Fibroblast of lung (primary cell): ENCODE measurements around the gene CALML4. TPM values are rescaled to one million over a fixed set of nuclear protein-coding genes. Genes with fewer than 3 reads are reported as not detected.
A peak's percentile ranks its signal among the peaks of the same experiment; 100 is the strongest.

Experiments used
- DNase-seq, 2 donors: peaks; one replicate each; pipeline versions ENCODE4 v3.0.0 to v3.0.0-alpha.2; 2010; ENCODE audit warnings: low read depth in 2 of 2
- H2AFZ ChIP-seq: 2 replicates; pipeline ENCODE4 v1.5.1; 2012; ENCODE audit warnings: low read length, control low read depth, inconsistent platforms
- H3K27ac ChIP-seq: 2 replicates; pipeline ENCODE4 v1.5.1; 2011; ENCODE audit warnings: low read length, control low read depth; ENCODE audit not compliant: insufficient read depth
- H3K27me3 ChIP-seq: 2 replicates; pipeline ENCODE4 v1.5.1; 2011; ENCODE audit warnings: mild to moderate bottlenecking, low read length; ENCODE audit not compliant: control insufficient read depth, insufficient read depth
- H3K36me3 ChIP-seq: 2 replicates; pipeline ENCODE4 v1.5.1; 2011; ENCODE audit warnings: low read length; ENCODE audit not compliant: control insufficient read depth, insufficient read depth
- H3K4me1 ChIP-seq: 2 replicates; pipeline ENCODE4 v1.5.1; 2011; ENCODE audit warnings: low read length; ENCODE audit not compliant: control insufficient read depth, insufficient read depth; ENCODE audit errors: extremely low read depth
- H3K4me2 ChIP-seq: 2 replicates; pipeline ENCODE4 v1.5.1; 2011; ENCODE audit warnings: low read length, control low read depth; ENCODE audit not compliant: insufficient read depth; ENCODE audit errors: extremely low read depth
- H3K4me3 ChIP-seq, 4 experiments: fragments of 200-600 bp in 1 of 4; sonication (generic) in 1 of 4; replicated peaks in 1 of 4; 2 replicates each; pipeline ENCODE4 v1.5.1; 2011 to 2016; ENCODE audit warnings: low read length in 4 of 4, low read depth in 3 of 4, mild to moderate bottlenecking in 3 of 4, control low read depth in 2 of 4, inconsistent platforms in 1 of 4, mixed read lengths in 1 of 4; ENCODE audit not compliant: insufficient read depth in 1 of 4; ENCODE audit errors: control extremely low read depth in 1 of 4
- H3K79me2 ChIP-seq: 2 replicates; pipeline ENCODE4 v1.5.1; 2012; ENCODE audit warnings: mild to moderate bottlenecking, low read length, inconsistent platforms; ENCODE audit not compliant: control insufficient read depth, insufficient read depth
- H3K9ac ChIP-seq: 2 replicates; pipeline ENCODE4 v1.5.1; 2011; ENCODE audit warnings: mild to moderate bottlenecking, low read length, control low read depth; ENCODE audit not compliant: insufficient read depth
- H3K9me3 ChIP-seq: 2 replicates; pipeline ENCODE4 v1.5.1; 2012; ENCODE audit warnings: low read depth, low read length; ENCODE audit not compliant: control insufficient read depth, insufficient read depth
- H4K20me1 ChIP-seq: 2 replicates; pipeline ENCODE4 v1.5.1; 2011; ENCODE audit warnings: low read length; ENCODE audit not compliant: control insufficient read depth, insufficient read depth; ENCODE audit errors: extremely low read depth
- EZH2 ChIP-seq: IDR thresholded peaks from 2 replicates; pipeline ENCODE4 v1.5.1; 2012; ENCODE audit warnings: low read length, control low read depth, mild to moderate bottlenecking; ENCODE audit errors: missing control alignments
- polyA plus RNA-seq, 2 donors: library from polyadenylated mRNA; depleted of rRNA in 1 of 2; stranded (reverse) in 1 of 2; unstranded in 1 of 2; fragments of >200 nt; gene quantifications; 2 replicates each; pipeline ENCODE4 v1.2.1, GENCODE V29; 2011 to 2012; ENCODE audit warnings: missing spikeins in 1 of 2
- total RNA-seq: library from RNA; depleted of rRNA; stranded (reverse); fragments of >200 nt; gene quantifications from 2 replicates; pipeline ENCODE4 v1.2.1, GENCODE V29; 2014
- TF ChIP-seq, protein P1 (sequence below), 2 donors: IDR thresholded peaks in 1 of 2; conservative IDR thresholded peaks in 1 of 2; 1 replicate in 1 of 2; 2 replicates in 1 of 2; pipeline ENCODE4 v1.5.1; 2011 to 2012; ENCODE audit warnings: low read length in 2 of 2, control low read depth in 1 of 2, inconsistent platforms in 1 of 2, low read depth in 1 of 2, mild to moderate bottlenecking in 1 of 2

The CALML4 gene
- total and polyA plus RNA-seq, 2 donors (not counting 1 experiment from before 2014, with no cell fraction given), result 1.8 to 2.0 TPM

DNA sequence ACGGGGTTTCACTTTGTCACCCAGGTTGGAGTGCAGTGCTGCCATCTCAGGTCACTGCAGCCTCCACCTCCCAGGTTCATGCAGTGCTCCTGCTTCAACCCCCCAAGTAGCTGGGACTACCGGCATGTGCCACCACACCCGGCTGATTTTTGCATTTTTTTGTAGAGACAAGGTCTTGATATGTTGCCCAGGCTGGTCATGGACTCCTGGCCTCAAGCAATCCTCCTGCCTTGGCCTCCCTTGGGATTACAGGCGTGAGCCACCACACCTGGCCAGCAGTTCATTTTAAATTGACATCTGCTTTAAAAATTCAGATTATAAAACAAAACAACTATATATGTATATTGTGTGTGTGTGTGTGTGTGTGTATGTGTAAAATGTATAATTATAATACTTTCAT lies 38.3 kb downstream of the CALML4 start:
- Histone ChIP-seq H3K4me2 (no peak overlapping the region), H3K36me3 (no peaks in the 10 kb centered on the region), H3K9me3 (no peaks in the 10 kb centered on the region), H3K27ac (no peak overlapping the region), H3K4me1 (no peaks in the 10 kb centered on the region), H3K4me3 (no peak overlapping the region), H3K27me3 (no peaks in the 10 kb centered on the region), H3K79me2 (no peaks in the 10 kb centered on the region), H3K9ac (no peak overlapping the region), H4K20me1 (no peaks in the 10 kb centered on the region), H2AFZ (no peak overlapping the region)
- TF ChIP-seq, protein P1, sequence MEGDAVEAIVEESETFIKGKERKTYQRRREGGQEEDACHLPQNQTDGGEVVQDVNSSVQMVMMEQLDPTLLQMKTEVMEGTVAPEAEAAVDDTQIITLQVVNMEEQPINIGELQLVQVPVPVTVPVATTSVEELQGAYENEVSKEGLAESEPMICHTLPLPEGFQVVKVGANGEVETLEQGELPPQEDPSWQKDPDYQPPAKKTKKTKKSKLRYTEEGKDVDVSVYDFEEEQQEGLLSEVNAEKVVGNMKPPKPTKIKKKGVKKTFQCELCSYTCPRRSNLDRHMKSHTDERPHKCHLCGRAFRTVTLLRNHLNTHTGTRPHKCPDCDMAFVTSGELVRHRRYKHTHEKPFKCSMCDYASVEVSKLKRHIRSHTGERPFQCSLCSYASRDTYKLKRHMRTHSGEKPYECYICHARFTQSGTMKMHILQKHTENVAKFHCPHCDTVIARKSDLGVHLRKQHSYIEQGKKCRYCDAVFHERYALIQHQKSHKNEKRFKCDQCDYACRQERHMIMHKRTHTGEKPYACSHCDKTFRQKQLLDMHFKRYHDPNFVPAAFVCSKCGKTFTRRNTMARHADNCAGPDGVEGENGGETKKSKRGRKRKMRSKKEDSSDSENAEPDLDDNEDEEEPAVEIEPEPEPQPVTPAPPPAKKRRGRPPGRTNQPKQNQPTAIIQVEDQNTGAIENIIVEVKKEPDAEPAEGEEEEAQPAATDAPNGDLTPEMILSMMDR (conservative IDR thresholded peaks at IDR 0.05 in 1 of 2, IDR thresholded peaks at IDR 0.05 in 1 of 2; ENCODE audit: low read depth in 1 of 2, low read length in 2 of 2), result no peak
- no peak for TF ChIP-seq EZH2
- DNase-seq, result no peak

DNA sequence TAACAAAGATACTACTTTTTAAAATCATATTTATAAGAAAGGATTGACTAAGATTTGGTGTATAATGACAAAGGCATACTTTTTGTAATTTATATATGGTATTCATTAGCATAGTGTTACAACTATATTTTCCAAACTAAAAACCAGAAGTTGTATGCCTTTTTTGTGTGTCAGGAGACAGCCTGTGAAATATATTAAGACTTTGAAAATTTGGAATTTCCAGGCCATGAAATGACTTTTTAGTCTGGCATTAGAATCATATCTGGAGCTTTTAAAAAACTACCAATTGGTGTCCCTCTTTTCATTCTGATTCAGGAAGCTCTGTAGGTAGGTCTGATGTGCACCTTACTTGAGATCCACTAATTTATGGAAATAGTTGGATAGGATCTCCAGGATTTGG lies 41.9 kb downstream of the CALML4 start:
- no peak for TF ChIP-seq EZH2
- TF ChIP-seq, protein P1 (conservative IDR thresholded peaks at IDR 0.05 in 1 of 2, IDR thresholded peaks at IDR 0.05 in 1 of 2; ENCODE audit: low read depth in 1 of 2, low read length in 2 of 2), result no peak
- H3K9ac ChIP-seq, result no peak overlapping the region
- H3K4me2 ChIP-seq, result no peak overlapping the region
- no peak overlapping the region for H3K27ac ChIP-seq
- no peak overlapping the region for H2AFZ ChIP-seq
- no peaks in the 10 kb centered on the region for H3K4me1 ChIP-seq
- no peaks in the 10 kb centered on the region for H3K36me3 ChIP-seq
- no peak for DNase-seq
- no peaks in the 10 kb centered on the region for H4K20me1 ChIP-seq
- no peaks in the 10 kb centered on the region for H3K27me3 ChIP-seq
- no peaks in the 10 kb centered on the region for H3K79me2 ChIP-seq
- H3K4me3 ChIP-seq, result no peak overlapping the region
- H3K9me3 ChIP-seq, result no peaks in the 10 kb centered on the region

DNA sequence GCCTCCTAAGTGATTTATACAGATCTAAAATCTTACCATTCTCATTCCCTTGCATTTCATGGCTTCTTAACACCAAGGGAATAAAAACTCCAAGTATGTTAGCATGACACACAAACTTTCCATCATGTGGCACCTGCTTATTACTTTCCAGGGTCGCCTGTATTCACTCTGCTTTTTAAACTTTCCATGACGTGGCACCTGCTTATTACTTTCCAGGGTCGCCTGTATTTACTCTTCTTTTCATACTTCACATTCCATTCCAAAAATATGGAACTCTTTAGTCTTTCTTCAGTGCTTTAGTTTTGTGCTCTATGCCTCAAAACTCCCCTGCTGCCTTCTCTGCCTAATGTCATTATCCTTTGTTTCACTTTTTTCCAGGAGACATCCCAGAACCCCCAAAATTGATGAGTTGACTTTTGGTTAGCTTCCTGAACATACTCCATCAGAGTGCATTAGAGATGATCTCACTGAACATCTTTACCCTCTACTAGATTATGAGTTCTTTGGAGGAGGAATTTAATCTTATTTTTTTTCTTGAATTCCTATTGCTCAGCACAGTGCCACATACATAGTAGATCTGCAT lies 47.0 kb downstream of the CALML4 start:
- H3K4me1 ChIP-seq, result no peaks in the 10 kb centered on the region
- TF ChIP-seq EZH2, result no peak
- TF ChIP-seq, protein P1 (conservative IDR thresholded peaks at IDR 0.05 in 1 of 2, IDR thresholded peaks at IDR 0.05 in 1 of 2; ENCODE audit: low read depth in 1 of 2, low read length in 2 of 2), result no peak
- H3K27me3 ChIP-seq, result no peaks in the 10 kb centered on the region
- peak in 1 of 2 donors; percentile 13 for DNase-seq
- H2AFZ ChIP-seq, result no peak overlapping the region
- H4K20me1 ChIP-seq, result no peaks in the 10 kb centered on the region
- no peaks in the 10 kb centered on the region for H3K79me2 ChIP-seq
- H3K4me2 ChIP-seq, result no peak overlapping the region
- H3K36me3 ChIP-seq, result peaks cover 2% of the 10 kb centered on the region
- H3K27ac ChIP-seq, result no peak overlapping the region
- no peaks in the 10 kb centered on the region for H3K9me3 ChIP-seq
- H3K4me3 ChIP-seq, result no peak overlapping the region
- H3K9ac ChIP-seq, result no peak overlapping the region
